WTC11 (cell line): ENCODE results near the gene THRSP. TPM values are rescaled to one million over a fixed set of nuclear protein-coding genes. Genes with fewer than 3 reads are reported as not detected.
"Not testable (repeated sequence)": the region's sequence is repeated elsewhere in the genome, so short reads cannot be mapped to it uniquely, and the experiment has no call there.

Source experiments
- ATAC-seq: fragments of 200-7000 bp; cut with Tn5 transposase; 2 replicates; pipeline ENCODE4 v1.10.0; 2021; ENCODE audit warnings: mild to moderate bottlenecking, moderate library complexity
- CTCF ChIA-PET: fragments of 300-600 bp; sonication (Branson Sonifier 250); formaldehyde crosslinking; loops from one replicate; lab custom pipeline; 2021; ENCODE audit warnings: antibody characterized with exemption; lab: Charles Lee
- POLR2A ChIA-PET: fragments of 350-600 bp; sonication (Branson Sonifier 250); formaldehyde crosslinking; loops from one replicate; lab custom pipeline; 2021; ENCODE audit warnings: antibody characterized with exemption; lab: Charles Lee
- DNase-seq: peaks from one replicate; pipeline ENCODE4 v3.0.0; 2021; ENCODE audit warnings: low spot score
- H3K27ac Mint-ChIP-seq: 2 replicates; pipeline ENCODE4 v1.8.0; 2021; ENCODE audit warnings: mixed read lengths
- H3K27me3 Mint-ChIP-seq: 2 replicates; pipeline ENCODE4 v1.8.0; 2021; ENCODE audit warnings: low read depth, mild to moderate bottlenecking, moderate library complexity, mixed read lengths
- H3K36me3 Mint-ChIP-seq: 2 replicates; pipeline ENCODE4 v1.8.0; 2021; ENCODE audit warnings: mixed read lengths
- H3K4me1 Mint-ChIP-seq: 2 replicates; pipeline ENCODE4 v1.8.0; 2022; ENCODE audit warnings: mixed read lengths
- H3K4me3 Mint-ChIP-seq: 2 replicates; pipeline ENCODE4 v1.8.0; 2021; ENCODE audit warnings: mild to moderate bottlenecking, moderate library complexity, mixed read lengths
- H3K9me3 Mint-ChIP-seq: 2 replicates; pipeline ENCODE4 v1.8.0; 2021; ENCODE audit warnings: mixed read lengths
- NFE2L1 ChIP-seq: sonication (generic); formaldehyde crosslinking; IDR thresholded peaks from 2 replicates; pipeline ENCODE4 v1.8.1; 2023; ENCODE audit warnings: missing genetic modification reagents
- NR1H2 ChIP-seq: sonication (generic); formaldehyde crosslinking; IDR thresholded peaks from 2 replicates; pipeline ENCODE4 v1.9.0; 2021; ENCODE audit warnings: mild to moderate bottlenecking, moderate library complexity, missing genetic modification reagents
- SP1 ChIP-seq: sonication (generic); formaldehyde crosslinking; conservative IDR thresholded peaks from 2 replicates; pipeline ENCODE4 v1.8.1; 2022; ENCODE audit warnings: missing genetic modification reagents
- ZBTB21 ChIP-seq: sonication (generic); formaldehyde crosslinking; IDR thresholded peaks from 2 replicates; pipeline ENCODE4 v1.8.1; 2023; ENCODE audit warnings: mild to moderate bottlenecking, missing genetic modification reagents, borderline replicate concordance
- ZNF232 ChIP-seq: sonication (generic); formaldehyde crosslinking; IDR thresholded peaks from 2 replicates; pipeline ENCODE4 v1.8.0; 2022; ENCODE audit warnings: mild to moderate bottlenecking, missing genetic modification reagents
- total RNA-seq: library from RNA; stranded (reverse); gene quantifications from 3 replicates; pipeline ENCODE4 v1.2.3, GENCODE V29; 2021
- TF ChIP-seq, protein P1 (sequence below): sonication (generic); formaldehyde crosslinking; IDR thresholded peaks from 2 replicates; pipeline ENCODE4 v1.8.0; 2022; ENCODE audit warnings: missing genetic modification reagents
- TF ChIP-seq, protein P2 (sequence below): sonication (generic); formaldehyde crosslinking; IDR thresholded peaks from 2 replicates; pipeline ENCODE4 v1.8.0; 2023; ENCODE audit warnings: missing genetic modification reagents, mild to moderate bottlenecking, borderline replicate concordance
- TF ChIP-seq, protein P3 (sequence below): sonication (generic); formaldehyde crosslinking; IDR thresholded peaks from 2 replicates; pipeline ENCODE4 v1.8.1; 2023; ENCODE audit warnings: mild to moderate bottlenecking, missing genetic modification reagents, moderate library complexity
- TF ChIP-seq, protein P4 (sequence below): fragments of 250-450 bp; sonication (Bioruptor Pico); IDR thresholded peaks from 2 replicates; pipeline ENCODE4 v1.9.0; 2021; ENCODE audit warnings: mild to moderate bottlenecking, borderline replicate concordance
- TF ChIP-seq, protein P5 (sequence below): sonication (generic); formaldehyde crosslinking; IDR thresholded peaks from 2 replicates; pipeline ENCODE4 v1.8.1; 2023; ENCODE audit warnings: mild to moderate bottlenecking, missing genetic modification reagents, moderate library complexity

THRSP gene
- total RNA-seq, 1 experiment from 2014 or later, result not detected

DNA sequence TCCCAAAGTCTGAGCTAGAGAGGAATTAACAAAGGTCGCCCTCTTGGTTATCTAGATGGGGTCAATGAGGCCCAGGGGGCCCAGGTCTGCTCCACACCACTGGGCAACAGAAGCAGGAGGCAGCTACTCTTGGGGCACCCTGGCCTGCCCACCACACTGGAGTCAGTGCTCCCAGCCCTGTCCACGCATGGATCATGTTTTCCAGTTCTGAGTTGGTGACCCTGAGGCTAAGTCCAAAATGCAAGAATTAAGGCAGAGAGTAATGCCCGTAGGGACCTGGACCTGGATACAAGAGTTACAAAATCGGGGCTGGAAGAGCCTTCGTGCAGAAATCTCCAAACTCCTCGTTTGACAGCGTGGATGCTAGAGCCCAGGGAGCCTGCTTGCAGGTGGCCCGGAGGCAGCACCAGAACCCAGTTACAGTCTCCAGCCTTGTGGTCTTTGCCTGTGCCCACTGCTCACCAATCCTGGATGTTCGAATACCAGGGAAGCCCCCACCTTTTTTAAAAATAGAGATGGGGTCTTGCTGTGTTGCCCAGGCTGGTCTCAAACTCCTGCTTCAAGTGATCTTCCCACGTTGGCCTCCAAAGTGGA is 6.1 kb upstream of the THRSP start (continued):
- no peak for TF ChIP-seq NR1H2 (CRISPR knock-in tag)
- TF ChIP-seq ZBTB21, result no peak
- TF ChIP-seq SP1, result no peak
- no peak for TF ChIP-seq ZNF232 (CRISPR knock-in tag)
- TF ChIP-seq, protein P1, sequence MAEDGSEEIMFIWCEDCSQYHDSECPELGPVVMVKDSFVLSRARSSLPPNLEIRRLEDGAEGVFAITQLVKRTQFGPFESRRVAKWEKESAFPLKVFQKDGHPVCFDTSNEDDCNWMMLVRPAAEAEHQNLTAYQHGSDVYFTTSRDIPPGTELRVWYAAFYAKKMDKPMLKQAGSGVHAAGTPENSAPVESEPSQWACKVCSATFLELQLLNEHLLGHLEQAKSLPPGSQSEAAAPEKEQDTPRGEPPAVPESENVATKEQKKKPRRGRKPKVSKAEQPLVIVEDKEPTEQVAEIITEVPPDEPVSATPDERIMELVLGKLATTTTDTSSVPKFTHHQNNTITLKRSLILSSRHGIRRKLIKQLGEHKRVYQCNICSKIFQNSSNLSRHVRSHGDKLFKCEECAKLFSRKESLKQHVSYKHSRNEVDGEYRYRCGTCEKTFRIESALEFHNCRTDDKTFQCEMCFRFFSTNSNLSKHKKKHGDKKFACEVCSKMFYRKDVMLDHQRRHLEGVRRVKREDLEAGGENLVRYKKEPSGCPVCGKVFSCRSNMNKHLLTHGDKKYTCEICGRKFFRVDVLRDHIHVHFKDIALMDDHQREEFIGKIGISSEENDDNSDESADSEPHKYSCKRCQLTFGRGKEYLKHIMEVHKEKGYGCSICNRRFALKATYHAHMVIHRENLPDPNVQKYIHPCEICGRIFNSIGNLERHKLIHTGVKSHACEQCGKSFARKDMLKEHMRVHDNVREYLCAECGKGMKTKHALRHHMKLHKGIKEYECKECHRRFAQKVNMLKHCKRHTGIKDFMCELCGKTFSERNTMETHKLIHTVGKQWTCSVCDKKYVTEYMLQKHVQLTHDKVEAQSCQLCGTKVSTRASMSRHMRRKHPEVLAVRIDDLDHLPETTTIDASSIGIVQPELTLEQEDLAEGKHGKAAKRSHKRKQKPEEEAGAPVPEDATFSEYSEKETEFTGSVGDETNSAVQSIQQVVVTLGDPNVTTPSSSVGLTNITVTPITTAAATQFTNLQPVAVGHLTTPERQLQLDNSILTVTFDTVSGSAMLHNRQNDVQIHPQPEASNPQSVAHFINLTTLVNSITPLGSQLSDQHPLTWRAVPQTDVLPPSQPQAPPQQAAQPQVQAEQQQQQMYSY (CRISPR knock-in tag), result no peak
- TF ChIP-seq, protein P2, sequence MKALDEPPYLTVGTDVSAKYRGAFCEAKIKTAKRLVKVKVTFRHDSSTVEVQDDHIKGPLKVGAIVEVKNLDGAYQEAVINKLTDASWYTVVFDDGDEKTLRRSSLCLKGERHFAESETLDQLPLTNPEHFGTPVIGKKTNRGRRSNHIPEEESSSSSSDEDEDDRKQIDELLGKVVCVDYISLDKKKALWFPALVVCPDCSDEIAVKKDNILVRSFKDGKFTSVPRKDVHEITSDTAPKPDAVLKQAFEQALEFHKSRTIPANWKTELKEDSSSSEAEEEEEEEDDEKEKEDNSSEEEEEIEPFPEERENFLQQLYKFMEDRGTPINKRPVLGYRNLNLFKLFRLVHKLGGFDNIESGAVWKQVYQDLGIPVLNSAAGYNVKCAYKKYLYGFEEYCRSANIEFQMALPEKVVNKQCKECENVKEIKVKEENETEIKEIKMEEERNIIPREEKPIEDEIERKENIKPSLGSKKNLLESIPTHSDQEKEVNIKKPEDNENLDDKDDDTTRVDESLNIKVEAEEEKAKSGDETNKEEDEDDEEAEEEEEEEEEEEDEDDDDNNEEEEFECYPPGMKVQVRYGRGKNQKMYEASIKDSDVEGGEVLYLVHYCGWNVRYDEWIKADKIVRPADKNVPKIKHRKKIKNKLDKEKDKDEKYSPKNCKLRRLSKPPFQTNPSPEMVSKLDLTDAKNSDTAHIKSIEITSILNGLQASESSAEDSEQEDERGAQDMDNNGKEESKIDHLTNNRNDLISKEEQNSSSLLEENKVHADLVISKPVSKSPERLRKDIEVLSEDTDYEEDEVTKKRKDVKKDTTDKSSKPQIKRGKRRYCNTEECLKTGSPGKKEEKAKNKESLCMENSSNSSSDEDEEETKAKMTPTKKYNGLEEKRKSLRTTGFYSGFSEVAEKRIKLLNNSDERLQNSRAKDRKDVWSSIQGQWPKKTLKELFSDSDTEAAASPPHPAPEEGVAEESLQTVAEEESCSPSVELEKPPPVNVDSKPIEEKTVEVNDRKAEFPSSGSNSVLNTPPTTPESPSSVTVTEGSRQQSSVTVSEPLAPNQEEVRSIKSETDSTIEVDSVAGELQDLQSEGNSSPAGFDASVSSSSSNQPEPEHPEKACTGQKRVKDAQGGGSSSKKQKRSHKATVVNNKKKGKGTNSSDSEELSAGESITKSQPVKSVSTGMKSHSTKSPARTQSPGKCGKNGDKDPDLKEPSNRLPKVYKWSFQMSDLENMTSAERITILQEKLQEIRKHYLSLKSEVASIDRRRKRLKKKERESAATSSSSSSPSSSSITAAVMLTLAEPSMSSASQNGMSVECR (CRISPR knock-in tag), result no peak
- no peak for TF ChIP-seq NFE2L1 (CRISPR knock-in tag)
- TF ChIP-seq, protein P3, sequence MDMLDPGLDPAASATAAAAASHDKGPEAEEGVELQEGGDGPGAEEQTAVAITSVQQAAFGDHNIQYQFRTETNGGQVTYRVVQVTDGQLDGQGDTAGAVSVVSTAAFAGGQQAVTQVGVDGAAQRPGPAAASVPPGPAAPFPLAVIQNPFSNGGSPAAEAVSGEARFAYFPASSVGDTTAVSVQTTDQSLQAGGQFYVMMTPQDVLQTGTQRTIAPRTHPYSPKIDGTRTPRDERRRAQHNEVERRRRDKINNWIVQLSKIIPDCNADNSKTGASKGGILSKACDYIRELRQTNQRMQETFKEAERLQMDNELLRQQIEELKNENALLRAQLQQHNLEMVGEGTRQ (CRISPR knock-in tag), result no peak
- TF ChIP-seq, protein P4, sequence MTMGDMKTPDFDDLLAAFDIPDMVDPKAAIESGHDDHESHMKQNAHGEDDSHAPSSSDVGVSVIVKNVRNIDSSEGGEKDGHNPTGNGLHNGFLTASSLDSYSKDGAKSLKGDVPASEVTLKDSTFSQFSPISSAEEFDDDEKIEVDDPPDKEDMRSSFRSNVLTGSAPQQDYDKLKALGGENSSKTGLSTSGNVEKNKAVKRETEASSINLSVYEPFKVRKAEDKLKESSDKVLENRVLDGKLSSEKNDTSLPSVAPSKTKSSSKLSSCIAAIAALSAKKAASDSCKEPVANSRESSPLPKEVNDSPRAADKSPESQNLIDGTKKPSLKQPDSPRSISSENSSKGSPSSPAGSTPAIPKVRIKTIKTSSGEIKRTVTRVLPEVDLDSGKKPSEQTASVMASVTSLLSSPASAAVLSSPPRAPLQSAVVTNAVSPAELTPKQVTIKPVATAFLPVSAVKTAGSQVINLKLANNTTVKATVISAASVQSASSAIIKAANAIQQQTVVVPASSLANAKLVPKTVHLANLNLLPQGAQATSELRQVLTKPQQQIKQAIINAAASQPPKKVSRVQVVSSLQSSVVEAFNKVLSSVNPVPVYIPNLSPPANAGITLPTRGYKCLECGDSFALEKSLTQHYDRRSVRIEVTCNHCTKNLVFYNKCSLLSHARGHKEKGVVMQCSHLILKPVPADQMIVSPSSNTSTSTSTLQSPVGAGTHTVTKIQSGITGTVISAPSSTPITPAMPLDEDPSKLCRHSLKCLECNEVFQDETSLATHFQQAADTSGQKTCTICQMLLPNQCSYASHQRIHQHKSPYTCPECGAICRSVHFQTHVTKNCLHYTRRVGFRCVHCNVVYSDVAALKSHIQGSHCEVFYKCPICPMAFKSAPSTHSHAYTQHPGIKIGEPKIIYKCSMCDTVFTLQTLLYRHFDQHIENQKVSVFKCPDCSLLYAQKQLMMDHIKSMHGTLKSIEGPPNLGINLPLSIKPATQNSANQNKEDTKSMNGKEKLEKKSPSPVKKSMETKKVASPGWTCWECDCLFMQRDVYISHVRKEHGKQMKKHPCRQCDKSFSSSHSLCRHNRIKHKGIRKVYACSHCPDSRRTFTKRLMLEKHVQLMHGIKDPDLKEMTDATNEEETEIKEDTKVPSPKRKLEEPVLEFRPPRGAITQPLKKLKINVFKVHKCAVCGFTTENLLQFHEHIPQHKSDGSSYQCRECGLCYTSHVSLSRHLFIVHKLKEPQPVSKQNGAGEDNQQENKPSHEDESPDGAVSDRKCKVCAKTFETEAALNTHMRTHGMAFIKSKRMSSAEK (CRISPR knock-in tag), result no peak
- TF ChIP-seq, protein P5, sequence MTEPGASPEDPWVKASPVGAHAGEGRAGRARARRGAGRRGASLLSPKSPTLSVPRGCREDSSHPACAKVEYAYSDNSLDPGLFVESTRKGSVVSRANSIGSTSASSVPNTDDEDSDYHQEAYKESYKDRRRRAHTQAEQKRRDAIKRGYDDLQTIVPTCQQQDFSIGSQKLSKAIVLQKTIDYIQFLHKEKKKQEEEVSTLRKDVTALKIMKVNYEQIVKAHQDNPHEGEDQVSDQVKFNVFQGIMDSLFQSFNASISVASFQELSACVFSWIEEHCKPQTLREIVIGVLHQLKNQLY, result no peak

DNA sequence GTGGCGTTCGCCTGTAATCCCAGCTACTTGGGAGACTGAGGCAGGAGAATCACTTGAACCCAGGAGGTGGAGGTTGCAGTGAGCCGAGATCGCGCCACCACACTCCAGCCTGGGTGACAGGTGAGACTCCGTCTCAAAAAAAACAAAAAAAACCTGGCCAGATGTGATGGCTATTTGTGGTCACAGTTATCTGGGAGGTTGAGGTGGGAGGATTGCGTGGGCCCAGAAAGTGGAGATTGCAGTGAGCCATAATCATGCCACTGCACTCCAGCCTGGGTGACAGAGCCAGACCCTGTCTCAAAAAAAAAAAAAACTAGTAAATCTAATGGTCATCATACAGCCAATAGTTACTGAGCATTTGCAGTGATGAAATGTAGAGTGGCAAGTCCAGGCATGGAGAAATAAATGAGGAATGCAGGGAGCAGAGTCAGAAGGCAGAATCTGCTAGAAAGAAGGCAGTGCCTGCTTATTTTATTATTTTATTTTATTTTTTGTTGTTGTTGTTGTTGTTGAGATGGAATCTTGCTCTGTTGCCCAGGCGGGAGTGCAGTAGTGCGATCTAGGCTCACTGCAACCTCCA is 3.8 kb upstream of the THRSP start:
- H3K9me3 Mint-ChIP-seq, H3K4me3 Mint-ChIP-seq, H3K4me1 Mint-ChIP-seq, ATAC-seq, H3K27ac Mint-ChIP-seq, DNase-seq, POLR2A ChIA-PET, H3K27me3 Mint-ChIP-seq, CTCF ChIA-PET, H3K36me3 Mint-ChIP-seq: not testable (repeated sequence)
